Activated T-helper 2 cell treated with anti-CD3 and anti-CD28 coated beads, Interferon-gamma antibody, Interleukin-2, Interleukin-4, amounts not matched to agents 10 μg/mL and 5 μg/mL and 100 μg/mL, durations not matched to agents 14 hours and 24 hours and 36 hours (primary cell): ENCODE data around the gene ATP6V1A. TPM values are rescaled to one million over a fixed set of nuclear protein-coding genes. Genes with fewer than 3 reads are reported as not detected.

Experiments
- DNase-seq: peaks from one replicate; pipeline ENCODE4 v3.0.0; 2021; ENCODE audit warnings: low spot score
- H3K27ac Mint-ChIP-seq: one replicate; pipeline ENCODE4 v1.8.0; 2021; ENCODE audit warnings: mixed read lengths
- H3K27me3 Mint-ChIP-seq: one replicate; pipeline ENCODE4 v1.8.0; 2021; ENCODE audit warnings: low read depth, mixed read lengths
- H3K36me3 Mint-ChIP-seq: one replicate; pipeline ENCODE4 v1.8.0; 2021; ENCODE audit warnings: low read depth, mixed read lengths
- H3K4me1 Mint-ChIP-seq: one replicate; pipeline ENCODE4 v1.8.0; 2021; ENCODE audit warnings: low read depth, mixed read lengths
- H3K4me3 Mint-ChIP-seq: one replicate; pipeline ENCODE4 v1.8.0; 2021; ENCODE audit warnings: low read depth, mild to moderate bottlenecking, moderate library complexity, mixed read lengths
- H3K9me3 Mint-ChIP-seq: one replicate; pipeline ENCODE4 v1.8.0; 2021; ENCODE audit warnings: mixed read lengths
- intact Hi-C: fragments of 100-400 bp; cut with micrococcal nuclease; formaldehyde crosslinking; loops from one replicate; pipeline ENCODE4 v1.15.1; 2023
- total RNA-seq: library from RNA; stranded (reverse); gene quantifications from 2 replicates; pipeline ENCODE4 v1.2.3, GENCODE V29; 2022

Gene ATP6V1A
- 35.7 and 38.3 TPM in 2 replicates for total RNA-seq

GRCh38 chr3:113746548-113747282 is at the start of gene ATP6V1A:
Gene ATP6V1A (plus strand): TSS chr3:113747035. CDS start chr3:113778754, 31,719 bp downstream.
- Mint-ChIP-seq H3K27me3 (peaks cover 3% of the 10 kb centered on the region), H3K9me3 (no peaks in the 10 kb centered on the region), H3K27ac (peak within 1 kb of the TSS; percentile 100), H3K36me3 (peaks cover 17% of the 10 kb centered on the region), H3K4me3 (peak within 1 kb of the TSS; percentile 96), H3K4me1 (peaks cover 54% of the 10 kb centered on the region)
- intact Hi-C loops: loop anchor here (1.0 to 5.0 kb wide), 7 partner anchors 214 to 1401 kb away; partner anchors contain the start of genes CCDC191, QTRT2, SIDT1 and SPICE1
- DNase-seq: peak; percentile 79

GRCh38 chr3:113697500-113698090 is 49.2 kb upstream of the ATP6V1A start:
- intact Hi-C loops: loop anchor here (2.0 to 5.0 kb wide), 8 partner anchors 19 to 1450 kb away; partner anchors contain the start of genes ATG3, SIDT1, SLC35A5 and SPICE1
- H3K4me3 Mint-ChIP-seq: no peak overlapping the region
- DNase-seq: no peak
- no peaks in the 10 kb centered on the region for H3K9me3 Mint-ChIP-seq
- peaks cover 6% of the 10 kb centered on the region for H3K36me3 Mint-ChIP-seq
- H3K27me3 Mint-ChIP-seq: no peaks in the 10 kb centered on the region
- H3K27ac Mint-ChIP-seq: no peak overlapping the region
- peaks cover 20% of the 10 kb centered on the region for H3K4me1 Mint-ChIP-seq

- no peaks in the 10 kb centered on the region for H3K9me3 Mint-ChIP-seq
- peaks cover 6% of the 10 kb centered on the region for H3K36me3 Mint-ChIP-seq
- intact Hi-C loops: loop anchor here (5.0 kb wide), 4 partner anchors 166 to 1449 kb away; partner anchors contain the start of genes ATG3, SIDT1, SLC35A5 and ZBTB20
- no peak overlapping the region for H3K4me3 Mint-ChIP-seq
- DNase-seq: no peak
- H3K27ac Mint-ChIP-seq: no peak overlapping the region
- peaks cover 18% of the 10 kb centered on the region for H3K4me1 Mint-ChIP-seq
- H3K27me3 Mint-ChIP-seq: no peaks in the 10 kb centered on the region
These were observed 48.6 kb upstream of the ATP6V1A start for GRCh38 chr3:113698213-113698742.

GRCh38 chr3:113698956-113699355 is 47.9 kb upstream of the ATP6V1A start:
- intact Hi-C loops: loop anchor here (5.0 kb wide), 4 partner anchors 167 to 1448 kb away; partner anchors contain the start of genes ATG3, SIDT1, SLC35A5 and ZBTB20
- Mint-ChIP-seq H3K27me3 (no peaks in the 10 kb centered on the region), H3K36me3 (peaks cover 2% of the 10 kb centered on the region), H3K9me3 (no peaks in the 10 kb centered on the region), H3K27ac (no peak overlapping the region), H3K4me3 (peak overlapping the region; percentile 78), H3K4me1 (peaks cover 13% of the 10 kb centered on the region)
- no peak for DNase-seq

GRCh38 chr3:113707835-113708234 is 39.0 kb upstream of the ATP6V1A start:
- peaks cover 40% of the 10 kb centered on the region for H3K27me3 Mint-ChIP-seq
- no peaks in the 10 kb centered on the region for H3K9me3 Mint-ChIP-seq
- no peak for DNase-seq
- intact Hi-C loops: no loop called here
- no peak overlapping the region for H3K27ac Mint-ChIP-seq
- H3K36me3 Mint-ChIP-seq: no peaks in the 10 kb centered on the region
- H3K4me1 Mint-ChIP-seq: peaks cover 6% of the 10 kb centered on the region
- no peak overlapping the region for H3K4me3 Mint-ChIP-seq

- H3K27me3 Mint-ChIP-seq: peaks cover 26% of the 10 kb centered on the region
- H3K9me3 Mint-ChIP-seq: no peaks in the 10 kb centered on the region
- no peak overlapping the region for H3K4me3 Mint-ChIP-seq
- intact Hi-C loops: no loop called here
- H3K4me1 Mint-ChIP-seq: peaks cover 6% of the 10 kb centered on the region
- peaks cover 13% of the 10 kb centered on the region for H3K36me3 Mint-ChIP-seq
- H3K27ac Mint-ChIP-seq: no peak overlapping the region
- DNase-seq: no peak
These were observed 34.7 kb upstream of the ATP6V1A start for GRCh38 chr3:113712129-113712528.

- Mint-ChIP-seq H3K27ac (no peak overlapping the region), H3K4me3 (no peak overlapping the region), H3K4me1 (peaks cover 12% of the 10 kb centered on the region), H3K36me3 (peaks cover 28% of the 10 kb centered on the region), H3K27me3 (peaks cover 14% of the 10 kb centered on the region), H3K9me3 (no peaks in the 10 kb centered on the region)
- intact Hi-C loops: no loop called here
- no peak for DNase-seq
These were observed 32.1 kb upstream of the ATP6V1A start for GRCh38 chr3:113714702-113715101.

GRCh38 chr3:113717308-113717707 is 29.5 kb upstream of the ATP6V1A start:
- Mint-ChIP-seq H3K36me3 (peaks cover 51% of the 10 kb centered on the region), H3K27ac (no peak overlapping the region)

GRCh38 chr3:113717818-113718217 is 29.0 kb upstream of the ATP6V1A start:
- Mint-ChIP-seq H3K9me3 (no peaks in the 10 kb centered on the region), H3K4me1 (peaks cover 13% of the 10 kb centered on the region), H3K36me3 (peaks cover 56% of the 10 kb centered on the region), H3K27ac (no peak overlapping the region), H3K4me3 (no peak overlapping the region), H3K27me3 (no peaks in the 10 kb centered on the region)
- DNase-seq: no peak
- intact Hi-C loops: loop anchor here (2.0 kb wide), 1 partner anchor 21 kb away; the partner anchor contains the start of gene USF3

More at GRCh38 chr3:113717308-113717707, 29.5 kb upstream of the ATP6V1A start:
- intact Hi-C loops: loop anchor here (2.0 kb wide), 1 partner anchor 21 kb away; the partner anchor contains the start of gene USF3
- Mint-ChIP-seq H3K4me1 (peaks cover 16% of the 10 kb centered on the region), H3K4me3 (no peak overlapping the region), H3K27me3 (peaks cover 3% of the 10 kb centered on the region), H3K9me3 (no peaks in the 10 kb centered on the region)
- no peak for DNase-seq

GRCh38 chr3:113719294-113719693 is 27.5 kb upstream of the ATP6V1A start:
- H3K9me3 Mint-ChIP-seq: no peaks in the 10 kb centered on the region
- no peak overlapping the region for H3K27ac Mint-ChIP-seq
- peaks cover 69% of the 10 kb centered on the region for H3K36me3 Mint-ChIP-seq

GRCh38 chr3:113719758-113720157 is 27.1 kb upstream of the ATP6V1A start:
- no peaks in the 10 kb centered on the region for H3K27me3 Mint-ChIP-seq
- H3K27ac Mint-ChIP-seq: no peak overlapping the region
- H3K36me3 Mint-ChIP-seq: peaks cover 71% of the 10 kb centered on the region
- H3K9me3 Mint-ChIP-seq: no peaks in the 10 kb centered on the region
- no peak for DNase-seq
- H3K4me3 Mint-ChIP-seq: no peak overlapping the region
- intact Hi-C loops: no loop called here
- H3K4me1 Mint-ChIP-seq: peaks cover 21% of the 10 kb centered on the region

More at GRCh38 chr3:113719294-113719693, 27.5 kb upstream of the ATP6V1A start:
- no peak for DNase-seq
- Mint-ChIP-seq H3K27me3 (no peaks in the 10 kb centered on the region), H3K4me3 (no peak overlapping the region), H3K4me1 (peaks cover 19% of the 10 kb centered on the region)
- intact Hi-C loops: no loop called here

- no peaks in the 10 kb centered on the region for H3K27me3 Mint-ChIP-seq
- H3K27ac Mint-ChIP-seq: peak overlapping the region; percentile 71
- no peaks in the 10 kb centered on the region for H3K9me3 Mint-ChIP-seq
- H3K4me3 Mint-ChIP-seq: no peak overlapping the region
- DNase-seq: no peak
- peaks cover 65% of the 10 kb centered on the region for H3K36me3 Mint-ChIP-seq
- H3K4me1 Mint-ChIP-seq: peaks cover 24% of the 10 kb centered on the region
- intact Hi-C loops: no loop called here
These were observed 25.2 kb upstream of the ATP6V1A start for GRCh38 chr3:113721636-113722035.
